GM18498 (cell line): ENCODE data around the gene TSKU.
"Not testable (repeated sequence)": the region's sequence is repeated elsewhere in the genome, so short reads cannot be mapped to it uniquely, and the experiment has no call there.

Experiments
- ATAC-seq: cut with Tn5 transposase; IDR thresholded peaks from one replicate; pipeline ENCODE4 v1.9.1; 2021; ENCODE audit warnings: mild to moderate bottlenecking, moderate library complexity; ENCODE audit not compliant: unreplicated experiment

TSKU gene

GRCh38 chr11:76823481-76824028, 40.4 kb downstream of the TSKU start:
- ATAC-seq, result no peak

GRCh38 chr11:76824083-76824939, 41.2 kb downstream of the TSKU start:
- no peak for ATAC-seq

DNA sequence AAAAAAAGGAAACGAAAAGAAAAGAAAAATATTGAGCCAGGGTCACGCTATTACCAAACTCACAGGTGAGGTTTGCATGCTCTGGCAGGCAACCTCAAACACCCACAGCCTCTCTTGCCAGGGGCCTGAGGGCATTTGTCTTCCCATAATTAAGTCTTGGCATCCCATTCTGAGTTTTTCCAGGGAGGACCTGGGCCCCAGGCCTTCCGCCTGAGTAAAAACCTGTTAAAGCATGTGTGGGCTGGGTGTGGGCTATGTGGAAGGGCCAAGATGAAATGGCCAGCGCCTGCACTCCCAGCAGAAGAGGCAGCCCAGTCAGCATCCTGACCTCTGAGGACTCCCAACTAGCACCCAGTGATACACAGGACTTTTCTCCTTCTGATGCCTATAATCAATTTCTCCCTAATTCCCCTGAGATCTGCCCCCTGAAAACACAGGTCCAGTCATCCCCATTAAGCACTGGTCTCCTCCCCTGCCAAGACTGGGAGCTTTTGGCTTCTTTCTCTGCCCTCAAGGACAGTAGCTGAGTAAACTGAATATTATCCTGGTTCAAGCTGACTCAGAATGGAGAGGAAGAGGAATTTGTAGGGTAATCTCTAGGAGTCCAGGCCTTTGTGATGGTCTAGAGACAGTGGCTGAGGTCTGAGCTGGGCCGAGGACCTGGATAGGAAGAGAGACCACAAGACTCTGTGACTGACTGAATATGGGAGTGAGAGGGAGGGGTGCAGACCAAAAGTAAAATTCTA, 42.0 kb downstream of the TSKU start:
- ATAC-seq, result no peak

- ATAC-seq, result no peak
Observed at GRCh38 chr11:76825726-76826396, 42.7 kb downstream of the TSKU start.

GRCh38 chr11:76826508-76826907, 43.4 kb downstream of the TSKU start:
- not testable (repeated sequence) for ATAC-seq

DNA sequence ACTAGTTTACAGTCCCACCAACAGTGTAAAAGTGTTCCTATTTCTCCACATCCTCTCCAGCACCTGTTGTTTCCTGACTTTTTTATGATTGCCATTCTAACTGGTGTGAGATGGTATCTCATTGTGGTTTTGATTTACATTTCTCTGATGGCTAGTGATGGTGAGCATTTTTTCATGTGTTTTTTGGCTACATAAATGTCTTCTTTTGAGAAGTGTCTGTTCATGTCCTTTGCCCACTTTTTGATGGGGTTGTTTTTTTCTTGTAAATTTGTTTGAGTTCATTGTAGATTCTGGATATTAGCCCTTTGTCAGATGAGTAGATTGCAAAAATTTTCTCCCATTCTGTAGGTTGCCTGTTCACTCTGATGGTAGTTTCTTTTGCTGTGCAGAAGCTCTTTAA, 43.8 kb downstream of the TSKU start:
- ATAC-seq, result not testable (repeated sequence)

- ATAC-seq, result no peak
Observed at GRCh38 chr11:76830639-76831327, 47.6 kb downstream of the TSKU start.

DNA sequence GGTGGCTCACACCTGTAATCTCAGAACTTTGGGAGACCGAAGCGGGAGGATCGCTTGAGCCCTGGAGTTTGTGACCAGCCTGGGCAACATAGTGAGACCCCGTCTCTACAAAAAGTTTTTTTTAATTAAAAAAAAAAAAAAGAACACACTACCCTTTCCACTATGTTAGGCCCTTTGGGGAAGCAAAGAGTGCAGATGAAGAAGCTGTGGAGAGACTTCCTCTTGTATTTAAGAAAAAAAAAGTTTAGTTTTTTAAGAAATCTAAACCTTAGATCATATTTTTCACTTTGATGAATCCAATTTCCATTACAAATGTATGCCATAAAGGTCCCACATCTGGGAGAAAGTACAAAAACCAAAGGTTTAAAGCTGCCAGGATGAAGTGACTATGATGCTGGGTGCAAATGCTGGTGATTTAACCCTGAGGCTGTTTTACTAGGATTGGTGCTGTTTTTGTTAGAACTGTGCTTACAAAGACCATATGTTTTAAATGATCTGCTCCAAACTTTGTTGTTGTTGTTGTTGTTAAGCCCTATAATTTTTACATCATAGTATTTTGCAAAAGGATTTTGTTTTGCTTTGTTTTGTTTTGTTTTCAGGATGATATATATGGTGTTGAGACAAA, 48.6 kb downstream of the TSKU start:
- ATAC-seq, result no peak

- ATAC-seq, result no peak
Observed at GRCh38 chr11:76832361-76832760, 49.2 kb downstream of the TSKU start.

GRCh38 chr11:76834151-76834550, 51.0 kb downstream of the TSKU start:
- no peak for ATAC-seq

- ATAC-seq, result no peak
Observed at GRCh38 chr11:76835036-76835435, 51.9 kb downstream of the TSKU start.

- no peak for ATAC-seq
Observed at GRCh38 chr11:76835928-76836612, 52.9 kb downstream of the TSKU start.

DNA sequence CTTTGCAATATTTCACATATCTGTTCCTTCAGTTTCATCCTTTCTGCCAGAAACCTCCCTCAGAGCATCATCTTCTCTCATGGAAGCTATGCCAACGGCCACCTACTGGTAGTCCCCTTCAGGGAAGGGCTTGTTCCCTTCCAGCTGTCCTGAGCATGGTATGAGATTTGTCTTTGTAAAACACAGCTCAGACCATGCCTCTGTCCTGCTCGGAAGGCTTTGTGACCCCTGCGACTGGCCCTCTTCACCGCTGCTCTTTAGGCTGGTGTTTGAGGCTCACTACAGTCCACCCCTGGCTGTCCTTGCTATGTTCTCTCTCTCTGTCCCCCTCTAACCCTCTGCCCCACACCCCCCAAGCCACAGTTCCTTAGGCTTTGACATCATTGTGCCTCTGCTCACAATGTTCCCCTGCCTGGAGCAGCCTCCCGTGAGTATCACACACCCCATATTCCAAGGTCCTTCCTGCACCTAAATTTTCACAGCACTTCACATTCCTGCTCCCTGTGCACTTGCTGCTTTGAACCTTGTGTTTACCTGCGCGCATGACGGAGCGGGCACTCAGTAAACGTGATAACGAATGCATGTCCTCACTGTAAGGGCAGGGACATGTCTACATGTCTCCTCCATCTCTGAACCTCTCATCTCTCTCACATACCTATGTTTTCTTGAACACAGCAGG, 53.6 kb downstream of the TSKU start:
- ATAC-seq, result no peak

- no peak for ATAC-seq
Observed at GRCh38 chr11:76837696-76838677, 54.8 kb downstream of the TSKU start.

- ATAC-seq, result no peak
Observed at GRCh38 chr11:76838678-76839068, 55.5 kb downstream of the TSKU start.

DNA sequence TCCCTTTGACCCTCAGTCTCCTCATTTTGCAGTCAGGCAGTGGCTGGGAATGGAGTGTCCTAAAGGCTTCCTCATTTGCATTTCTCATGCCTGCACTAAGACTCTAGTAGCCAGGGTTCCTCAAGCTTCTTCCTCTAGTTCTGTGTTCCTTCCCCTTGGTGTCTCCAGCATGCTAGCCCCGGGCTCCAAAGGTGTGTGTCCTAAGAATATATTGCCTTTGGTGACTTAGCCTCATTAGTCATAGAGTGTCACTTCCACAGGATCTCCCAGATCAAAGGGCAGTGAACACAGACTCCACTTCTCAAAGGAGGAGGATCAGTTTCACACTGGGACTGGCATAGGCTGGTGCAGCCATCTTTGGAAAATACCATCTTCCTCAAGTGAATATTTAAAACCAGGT, 56.2 kb downstream of the TSKU start:
- ATAC-seq, result no peak

GRCh38 chr11:76841923-76842452, 58.8 kb downstream of the TSKU start:
- no peak for ATAC-seq

DNA sequence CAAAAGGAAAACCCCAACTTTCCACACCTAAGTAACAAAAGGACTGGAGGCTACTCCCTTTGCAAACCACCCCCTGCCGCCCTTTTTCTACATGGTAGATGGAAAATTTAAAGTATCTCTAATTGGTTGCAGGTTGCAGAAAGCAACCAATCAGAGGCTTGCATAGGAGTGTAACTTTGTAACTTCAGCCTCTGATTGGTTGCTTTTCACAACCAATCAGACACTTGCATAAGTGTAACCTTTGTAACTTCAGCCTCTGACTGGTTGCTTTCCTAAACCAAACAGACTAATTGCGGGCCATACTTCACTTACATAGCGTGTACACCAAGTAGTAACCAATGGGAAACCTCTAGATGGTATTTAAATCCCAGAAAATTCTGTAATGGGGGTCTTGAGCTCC, 60.8 kb downstream of the TSKU start:
- no peak for ATAC-seq
